Tibial nerve (tissue), 4 donors: ENCODE results near the gene MPHOSPH10. TPM values are rescaled to one million over a fixed set of nuclear protein-coding genes. Genes with fewer than 3 reads are reported as not detected.
"Not testable (repeated sequence)": the region's sequence is repeated elsewhere in the genome, so short reads cannot be mapped to it uniquely, and the experiment has no call there.

Experiments used
- DNase-seq, 2 donors: peaks; one replicate each; pipeline ENCODE4 v3.0.0-alpha.2; 2019; ENCODE audit warnings: low spot score in 2 of 2
- H3K27ac ChIP-seq, 4 donors: fragments of 200-600 bp; sonication (generic) in 3 of 4; one replicate each; pipeline ENCODE4 v1.5.1; 2017 to 2019; ENCODE audit warnings: mild to moderate bottlenecking in 1 of 4
- H3K27me3 ChIP-seq, 2 donors: fragments of 200-600 bp; sonication (generic) in 1 of 2; one replicate each; pipeline versions ENCODE4 v1.5.1 to v1.6.0; 2017 to 2019
- H3K36me3 ChIP-seq, 3 donors: fragments of 200-600 bp; sonication (generic); one replicate each; pipeline ENCODE4 v1.5.1; 2018 to 2019
- H3K4me1 ChIP-seq, 4 donors: fragments of 200-600 bp; sonication (generic) in 3 of 4; one replicate each; pipeline ENCODE4 v1.5.1; 2017 to 2019
- H3K4me3 ChIP-seq, 4 donors: fragments of 200-600 bp; sonication (generic) in 3 of 4; one replicate each; pipeline ENCODE4 v1.5.1; 2017 to 2019; ENCODE audit warnings: mild to moderate bottlenecking in 1 of 4, moderate library complexity in 1 of 4
- H3K9me3 ChIP-seq, 4 donors: fragments of 200-600 bp; sonication (generic) in 3 of 4; one replicate each; pipeline ENCODE4 v1.5.1; 2017 to 2019
- EP300 ChIP-seq, 2 donors: sonication (generic); formaldehyde crosslinking; IDR thresholded peaks; one replicate each; pipeline ENCODE4 v1.6.1; 2017; ENCODE audit warnings: antibody characterized with exemption in 2 of 2, mild to moderate bottlenecking in 1 of 2
- POLR2A ChIP-seq, 2 donors: fragments of 450-650 bp; IDR thresholded peaks; one replicate each; pipeline ENCODE4 v1.6.1; 2017; ENCODE audit warnings: antibody characterized with exemption in 2 of 2, mild to moderate bottlenecking in 2 of 2, moderate library complexity in 2 of 2
- WGBS, 2 donors: methylation state at CpG; one replicate each; pipeline ENCODE4 v1.1.5; 2018; 5-methylcytosine and 5-hydroxymethylcytosine counted together
- total RNA-seq, 4 donors: library from RNA; depleted of rRNA; stranded (reverse); fragments of >200 nt; gene quantifications; one replicate each; pipeline ENCODE4 v1.1.0, GENCODE V29; 2016
- TF ChIP-seq, protein P1 (sequence below), 5 experiments: fragments of 200-600 bp in 3 of 5; fragments of 450-650 bp in 2 of 5; sonication (generic) in 3 of 5; IDR thresholded peaks; one replicate each; pipeline ENCODE4 v1.5.1; 2016 to 2019; ENCODE audit warnings: antibody characterized with exemption in 5 of 5, mild to moderate bottlenecking in 3 of 5, moderate library complexity in 2 of 5

The MPHOSPH10 gene
- total RNA-seq, 4 donors from 2014 or later, result 15.3 to 30.8 (median 16.6) TPM

GRCh38 chr2:71166812-71167211 lies 36.4 kb downstream of the MPHOSPH10 start:
- Histone ChIP-seq H3K9me3 (no peaks in the 10 kb centered on the region), H3K4me3 (no peak overlapping the region), H3K27ac (no peak overlapping the region), H3K27me3 (no peaks in the 10 kb centered on the region), H3K4me1 (no peaks in the 10 kb centered on the region), H3K36me3 (no peaks in the 10 kb centered on the region)
- 50 to 66% methylated on average over 3 of the region's 3 CpGs for WGBS, 2 donors
- no peak for DNase-seq
- TF ChIP-seq EP300 (IDR thresholded peaks at IDR 0.05) (no peak), POLR2A (IDR thresholded peaks at IDR 0.05) (no peak)
- TF ChIP-seq, protein P1, sequence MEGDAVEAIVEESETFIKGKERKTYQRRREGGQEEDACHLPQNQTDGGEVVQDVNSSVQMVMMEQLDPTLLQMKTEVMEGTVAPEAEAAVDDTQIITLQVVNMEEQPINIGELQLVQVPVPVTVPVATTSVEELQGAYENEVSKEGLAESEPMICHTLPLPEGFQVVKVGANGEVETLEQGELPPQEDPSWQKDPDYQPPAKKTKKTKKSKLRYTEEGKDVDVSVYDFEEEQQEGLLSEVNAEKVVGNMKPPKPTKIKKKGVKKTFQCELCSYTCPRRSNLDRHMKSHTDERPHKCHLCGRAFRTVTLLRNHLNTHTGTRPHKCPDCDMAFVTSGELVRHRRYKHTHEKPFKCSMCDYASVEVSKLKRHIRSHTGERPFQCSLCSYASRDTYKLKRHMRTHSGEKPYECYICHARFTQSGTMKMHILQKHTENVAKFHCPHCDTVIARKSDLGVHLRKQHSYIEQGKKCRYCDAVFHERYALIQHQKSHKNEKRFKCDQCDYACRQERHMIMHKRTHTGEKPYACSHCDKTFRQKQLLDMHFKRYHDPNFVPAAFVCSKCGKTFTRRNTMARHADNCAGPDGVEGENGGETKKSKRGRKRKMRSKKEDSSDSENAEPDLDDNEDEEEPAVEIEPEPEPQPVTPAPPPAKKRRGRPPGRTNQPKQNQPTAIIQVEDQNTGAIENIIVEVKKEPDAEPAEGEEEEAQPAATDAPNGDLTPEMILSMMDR (IDR thresholded peaks at IDR 0.05), result no peak

DNA sequence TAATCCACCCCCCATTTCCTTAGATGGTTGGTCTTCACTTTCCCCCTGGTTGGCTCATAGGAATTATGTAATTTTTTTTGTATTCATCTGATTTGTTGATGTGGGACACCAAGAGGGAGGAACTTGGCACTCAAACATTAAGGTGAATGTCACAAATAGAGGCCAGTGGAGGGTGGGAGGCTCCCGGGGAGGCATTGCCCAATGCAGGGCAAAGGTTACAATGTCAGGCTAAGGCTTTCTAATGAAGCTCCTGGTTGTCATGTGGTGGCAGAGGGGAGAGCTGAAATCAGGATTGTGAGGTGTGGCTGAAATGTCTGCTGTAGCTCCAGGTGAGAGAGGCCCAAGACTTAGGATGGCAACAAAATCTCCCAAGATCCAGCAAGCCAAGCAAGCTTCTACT lies 42.7 kb downstream of the MPHOSPH10 start:
- H3K9me3 ChIP-seq, result no peaks in the 10 kb centered on the region
- TF ChIP-seq, protein P1 (IDR thresholded peaks at IDR 0.05), result no peak
- TF ChIP-seq EP300 (IDR thresholded peaks at IDR 0.05) (no peak), POLR2A (IDR thresholded peaks at IDR 0.05) (no peak)
- H3K27ac ChIP-seq, result no peak overlapping the region
- 44 to 59% methylated on average over 1 of the region's 1 CpG for WGBS, 2 donors
- no peaks in the 10 kb centered on the region for H3K27me3 ChIP-seq
- no peaks in the 10 kb centered on the region for H3K36me3 ChIP-seq
- H3K4me3 ChIP-seq, result no peak overlapping the region
- H3K4me1 ChIP-seq, result no peaks in the 10 kb centered on the region
- DNase-seq, result no peak

DNA sequence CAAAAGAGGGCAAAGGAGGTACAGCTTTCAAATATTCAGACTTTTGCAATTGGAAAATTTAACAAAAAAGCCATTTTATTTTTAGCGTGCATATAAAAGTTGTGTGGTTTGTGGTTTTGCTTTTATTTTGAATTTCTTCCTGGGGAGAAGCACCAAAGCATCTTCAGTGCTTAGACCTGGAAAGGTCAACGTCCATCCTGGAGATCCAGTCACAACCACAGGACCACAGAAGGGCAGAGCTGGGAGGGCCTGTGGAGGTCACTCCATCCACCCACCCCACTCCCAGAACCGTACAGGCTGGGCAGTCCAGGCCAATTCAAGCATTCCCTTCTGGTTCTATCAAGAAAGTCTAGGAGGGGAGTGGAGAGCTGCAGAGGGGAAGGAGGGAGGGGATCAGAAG lies 43.8 kb downstream of the MPHOSPH10 start:
- TF ChIP-seq POLR2A (IDR thresholded peaks at IDR 0.05) (no peak), EP300 (IDR thresholded peaks at IDR 0.05) (no peak)
- TF ChIP-seq, protein P1 (IDR thresholded peaks at IDR 0.05), result no peak
- no peaks in the 10 kb centered on the region for H3K27me3 ChIP-seq
- no peak overlapping the region for H3K27ac ChIP-seq
- H3K4me1 ChIP-seq, result no peaks in the 10 kb centered on the region
- 39 to 50% methylated on average over 3 of the region's 3 CpGs for WGBS, 2 donors
- no peak overlapping the region for H3K4me3 ChIP-seq
- H3K9me3 ChIP-seq, result no peaks in the 10 kb centered on the region
- H3K36me3 ChIP-seq, result no peaks in the 10 kb centered on the region
- DNase-seq, result no peak

GRCh38 chr2:71178836-71179235 lies 48.4 kb downstream of the MPHOSPH10 start:
- not testable (repeated sequence) for DNase-seq, H3K9me3 ChIP-seq, H3K27me3 ChIP-seq, H3K36me3 ChIP-seq, H3K4me1 ChIP-seq, H3K27ac ChIP-seq, H3K4me3 ChIP-seq
- WGBS, 2 donors, result 82 to 85% methylated on average over 8 of the region's 8 CpGs

DNA sequence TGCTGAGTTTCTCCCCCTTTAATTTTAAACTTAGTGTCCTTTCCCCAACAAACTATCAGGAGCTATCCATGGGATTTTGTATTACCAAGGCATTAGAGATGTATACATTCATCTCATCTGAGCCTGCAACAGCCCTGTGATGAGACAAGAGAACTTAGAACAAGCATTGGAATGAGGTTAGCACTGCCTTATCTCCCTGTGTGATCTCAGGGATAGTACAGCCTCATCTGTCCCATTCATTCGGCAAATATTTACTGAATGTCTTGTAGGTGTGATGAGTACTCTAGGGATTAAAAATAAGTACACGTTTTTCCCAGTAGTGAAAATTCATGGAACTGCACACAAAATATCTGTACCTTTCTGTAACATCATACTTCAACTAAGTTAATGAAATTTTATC lies 50.9 kb downstream of the MPHOSPH10 start:
- TF ChIP-seq, protein P1 (IDR thresholded peaks at IDR 0.05), result no peak
- TF ChIP-seq EP300 (IDR thresholded peaks at IDR 0.05) (no peak), POLR2A (IDR thresholded peaks at IDR 0.05) (no peak)
- Histone ChIP-seq H3K27me3 (no peaks in the 10 kb centered on the region), H3K9me3 (no peaks in the 10 kb centered on the region), H3K4me3 (no peak overlapping the region), H3K4me1 (peaks cover 0 to 5% (median 2%) of the 10 kb centered on the region in 4 donors), H3K27ac (no peak overlapping the region), H3K36me3 (no peaks in the 10 kb centered on the region)
- WGBS, 2 donors, result 76 to 88% methylated on average over 2 of the region's 2 CpGs
- no peak for DNase-seq

- not testable (repeated sequence) for H3K4me1 ChIP-seq, H3K36me3 ChIP-seq, H3K27me3 ChIP-seq, H3K4me3 ChIP-seq, DNase-seq, H3K9me3 ChIP-seq
- 14 to 33% methylated on average over 2 to 4 of the region's 5 CpGs for WGBS, 2 donors
- H3K27ac ChIP-seq, result peak overlapping the region in 1 of 4 donors; percentile 36
Measured at GRCh38 chr2:71183306-71184115, 53.1 kb downstream of the MPHOSPH10 start.
